Urinary bladder (tissue), 4 donors: ENCODE measurements around the gene SMARCAL1. TPM values are rescaled to one million over a fixed set of nuclear protein-coding genes. Genes with fewer than 3 reads are reported as not detected.

Experiments used
- DNase-seq: peaks from one replicate; pipeline ENCODE4 v3.0.0-alpha.2; 2015; ENCODE audit errors: extremely low spot score
- H3K27ac ChIP-seq: one replicate; pipeline ENCODE4 v1.5.1; 2013; ENCODE audit warnings: low read depth, mild to moderate bottlenecking, moderate library complexity
- H3K36me3 ChIP-seq: one replicate; pipeline ENCODE4 v1.6.1; 2013; ENCODE audit warnings: mild to moderate bottlenecking, moderate library complexity; ENCODE audit not compliant: insufficient read depth
- H3K4me1 ChIP-seq: one replicate; pipeline ENCODE4 v1.6.1; 2013; ENCODE audit warnings: mild to moderate bottlenecking, moderate library complexity; ENCODE audit not compliant: insufficient read depth
- H3K4me3 ChIP-seq: one replicate; pipeline ENCODE4 v1.5.1; 2013; ENCODE audit warnings: low read depth, low read length
- WGBS: extraction: QIAGEN DNeasy Blood & Tissue Kit; methylation state at CpG from one replicate; pipeline ENCODE4 v1.1.7; 2013; 5-methylcytosine and 5-hydroxymethylcytosine counted together
- polyA plus RNA-seq: library from polyadenylated mRNA; stranded (reverse); fragments of 200-250 nt; gene quantifications from one replicate; pipeline ENCODE4 v1.2.3, GENCODE V29; 2013
- total RNA-seq: library from RNA; depleted of rRNA; stranded (reverse); fragments of >200 nt; gene quantifications from one replicate; pipeline ENCODE4 v1.2.3, GENCODE V29; 2014
- donor health status: healthy with polysubstance abuse.
- donor health status: healthy.

SMARCAL1 gene
- total and polyA plus RNA-seq, 2 donors: 11.1 to 18.9 TPM

GRCh38 chr2:216406826-216407225 is 5.5 kb upstream of the SMARCAL1 start:
- WGBS: 39% methylated on average over 3 of the region's 3 CpGs
- DNase-seq: no peak
- Histone ChIP-seq H3K36me3 (no peaks in the 10 kb centered on the region), H3K4me3 (no peak overlapping the region), H3K27ac (no peak overlapping the region), H3K4me1 (no peaks in the 10 kb centered on the region)

GRCh38 chr2:216408426-216409290 is 3.6 kb upstream of the SMARCAL1 start:
- 57% methylated on average over 11 of the region's 11 CpGs for WGBS
- Histone ChIP-seq H3K4me3 (no peak overlapping the region), H3K27ac (no peak overlapping the region), H3K4me1 (no peaks in the 10 kb centered on the region), H3K36me3 (no peaks in the 10 kb centered on the region)
- no peak for DNase-seq

DNA sequence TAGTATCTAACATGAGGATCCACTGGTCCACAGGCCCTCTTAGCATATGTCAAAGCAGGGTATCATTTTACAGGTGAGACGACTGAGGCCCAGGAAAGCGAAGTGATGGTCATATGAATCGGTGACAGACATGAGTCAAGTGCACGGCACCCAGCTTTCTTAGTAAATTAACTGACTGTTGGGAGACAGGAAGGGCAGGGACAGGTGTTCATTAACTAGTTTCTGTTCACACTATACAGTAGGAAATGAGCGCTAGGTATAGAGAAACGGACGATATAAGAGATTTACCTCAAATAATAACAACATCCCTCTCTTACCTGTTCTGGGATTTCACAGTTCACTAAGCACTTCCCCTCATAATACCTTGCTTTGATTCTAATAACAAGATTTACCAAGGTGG is 1.7 kb upstream of the SMARCAL1 start:
- H3K4me1 ChIP-seq: no peaks in the 10 kb centered on the region
- H3K36me3 ChIP-seq: no peaks in the 10 kb centered on the region
- H3K4me3 ChIP-seq: no peak overlapping the region
- WGBS: 86% methylated on average over 7 of the region's 7 CpGs
- H3K27ac ChIP-seq: no peak overlapping the region
- DNase-seq: no peak

DNA sequence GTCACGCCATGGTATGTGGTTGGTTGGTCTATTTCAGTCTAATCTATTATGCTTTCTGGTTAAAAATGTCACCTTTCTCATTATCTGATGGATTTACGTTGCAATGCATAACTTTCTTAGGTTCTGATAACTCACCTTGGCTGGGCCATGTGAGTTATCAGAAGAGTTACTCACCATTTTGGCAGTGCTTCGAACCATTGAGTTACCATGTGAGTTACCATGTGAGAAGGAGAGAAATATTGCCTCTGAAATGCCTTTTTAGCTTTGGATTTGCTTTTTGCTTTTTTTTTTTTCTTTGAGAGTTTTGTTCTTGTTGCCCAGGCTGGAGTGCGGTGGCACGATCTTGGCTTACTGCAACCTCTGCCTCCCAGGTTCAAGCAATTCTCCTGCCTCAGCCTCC is 1.6 kb downstream of the SMARCAL1 start:
- no peaks in the 10 kb centered on the region for H3K4me1 ChIP-seq
- no peak overlapping the region for H3K4me3 ChIP-seq
- H3K27ac ChIP-seq: no peak overlapping the region
- H3K36me3 ChIP-seq: no peaks in the 10 kb centered on the region
- WGBS: 93% methylated on average over 5 of the region's 5 CpGs
- DNase-seq: no peak

GRCh38 chr2:216414772-216415319 is 2.6 kb downstream of the SMARCAL1 start:
- Histone ChIP-seq H3K27ac (no peak overlapping the region), H3K4me1 (no peaks in the 10 kb centered on the region), H3K4me3 (no peak overlapping the region), H3K36me3 (no peaks in the 10 kb centered on the region)
- 93% methylated on average over 3 of the region's 3 CpGs for WGBS
- DNase-seq: no peak

- DNase-seq: no peak
- Histone ChIP-seq H3K4me1 (no peaks in the 10 kb centered on the region), H3K36me3 (peaks cover 2% of the 10 kb centered on the region), H3K4me3 (no peak overlapping the region), H3K27ac (no peak overlapping the region)
- 92% methylated on average over 3 of the region's 3 CpGs for WGBS
These were observed 3.3 kb downstream of the SMARCAL1 start for GRCh38 chr2:216415541-216415940.

DNA sequence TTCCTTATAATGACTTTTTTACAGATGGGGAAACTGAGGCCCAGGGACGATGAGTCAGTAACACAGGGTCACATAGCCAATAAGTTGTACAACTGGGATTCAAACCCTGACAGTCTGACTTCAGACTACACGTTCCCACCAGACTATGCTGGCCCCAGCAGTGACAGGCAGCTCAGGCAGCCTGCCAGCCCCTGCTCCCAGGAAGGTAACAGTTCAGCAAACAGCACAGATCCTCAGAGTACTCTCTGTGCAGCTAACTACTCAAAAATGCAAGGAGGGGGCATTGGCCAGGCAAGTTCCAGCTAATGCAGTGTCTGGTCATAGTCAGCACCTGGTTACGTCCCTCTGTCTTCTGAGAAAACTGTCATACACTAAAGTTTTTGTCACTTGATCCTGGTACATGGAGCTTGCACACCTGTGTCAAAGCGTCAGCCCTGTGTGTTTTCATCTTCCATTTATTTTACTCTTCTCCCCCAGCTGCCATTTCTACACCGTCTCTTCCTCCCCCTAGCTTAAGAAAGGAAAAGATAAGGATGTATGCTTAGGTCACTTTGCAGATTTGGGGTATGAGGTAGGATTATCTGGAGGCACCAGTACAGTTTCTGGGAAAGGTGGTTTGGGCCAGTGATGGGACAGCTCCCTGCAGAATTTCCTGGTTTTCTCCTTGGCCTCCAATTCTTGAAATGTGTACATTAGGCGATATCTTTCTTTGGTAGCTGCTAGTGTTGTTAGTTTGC is 4.5 kb downstream of the SMARCAL1 start:
- H3K27ac ChIP-seq: no peak overlapping the region
- peaks cover 2% of the 10 kb centered on the region for H3K36me3 ChIP-seq
- no peak overlapping the region for H3K4me3 ChIP-seq
- no peak for DNase-seq
- WGBS: 87% methylated on average over 6 of the region's 6 CpGs
- H3K4me1 ChIP-seq: no peaks in the 10 kb centered on the region

GRCh38 chr2:216418981-216419380 is 6.7 kb downstream of the SMARCAL1 start:
- Histone ChIP-seq H3K27ac (no peak overlapping the region), H3K4me3 (no peak overlapping the region), H3K36me3 (peaks cover 5% of the 10 kb centered on the region), H3K4me1 (no peaks in the 10 kb centered on the region)
- 71% methylated on average over 1 of the region's 1 CpG for WGBS
- DNase-seq: no peak

GRCh38 chr2:216420367-216421101 is 8.2 kb downstream of the SMARCAL1 start:
- DNase-seq: no peak
- Histone ChIP-seq H3K4me1 (no peaks in the 10 kb centered on the region), H3K4me3 (no peak overlapping the region), H3K27ac (no peak overlapping the region), H3K36me3 (peaks cover 8% of the 10 kb centered on the region)
- WGBS: 89% methylated on average over 9 of the region's 9 CpGs

GRCh38 chr2:216423071-216423470 is 10.8 kb downstream of the SMARCAL1 start:
- Histone ChIP-seq H3K36me3 (peaks cover 8% of the 10 kb centered on the region), H3K4me1 (no peaks in the 10 kb centered on the region), H3K27ac (no peak overlapping the region), H3K4me3 (no peak overlapping the region)
- no peak for DNase-seq
- WGBS: 97% methylated on average over 2 of the region's 2 CpGs

- DNase-seq: no peak
- Histone ChIP-seq H3K4me1 (no peaks in the 10 kb centered on the region), H3K27ac (no peak overlapping the region), H3K4me3 (no peak overlapping the region), H3K36me3 (peaks cover 8% of the 10 kb centered on the region)
- 82% methylated on average over 1 of the region's 1 CpG for WGBS
These were observed 12.0 kb downstream of the SMARCAL1 start for GRCh38 chr2:216424274-216424673.

DNA sequence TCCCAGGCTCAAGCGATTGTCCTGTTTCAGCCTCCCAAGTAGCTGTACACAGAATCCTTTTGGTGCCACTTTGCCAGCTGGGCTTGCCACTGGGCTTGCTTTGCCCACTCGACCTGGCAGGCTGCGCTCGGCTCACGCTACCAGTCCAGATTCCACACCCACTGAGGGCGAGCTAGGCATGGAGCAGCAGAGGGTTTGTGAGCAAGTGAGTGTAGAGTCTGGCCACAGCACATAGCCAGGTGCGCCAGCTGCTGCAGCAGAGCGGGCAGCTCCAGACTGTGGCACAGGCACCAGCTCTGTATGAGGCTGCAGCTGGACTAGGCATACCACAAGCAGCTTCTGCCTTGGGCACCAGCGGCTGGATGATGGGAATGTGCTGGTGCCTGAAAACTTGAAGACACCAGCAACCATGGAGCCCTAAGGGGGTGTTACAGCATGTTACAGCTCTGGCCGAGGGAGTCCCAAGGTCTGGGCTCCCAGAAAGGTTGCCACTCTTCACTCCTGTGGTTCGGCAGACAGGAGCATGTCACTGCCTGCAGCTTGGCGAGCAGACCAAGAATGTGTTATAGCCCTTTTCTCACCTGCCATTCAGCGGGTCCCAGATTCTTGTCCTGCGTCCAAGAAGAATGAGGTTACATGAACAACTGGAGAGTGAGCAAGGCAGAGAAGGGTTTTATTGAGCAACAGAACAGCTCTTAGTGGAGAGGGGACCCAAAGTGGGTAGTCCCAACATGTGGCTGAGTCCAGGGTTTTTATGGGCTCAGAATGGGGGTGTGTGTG is 12.9 kb downstream of the SMARCAL1 start:
- Histone ChIP-seq H3K4me1 (no peaks in the 10 kb centered on the region), H3K4me3 (no peak overlapping the region), H3K27ac (no peak overlapping the region), H3K36me3 (peaks cover 7% of the 10 kb centered on the region)
- over 99% methylated on average over 14 of the region's 14 CpGs for WGBS
- DNase-seq: no peak
